ENCODE data around the gene PARP8.

PARP8 gene

DNA sequence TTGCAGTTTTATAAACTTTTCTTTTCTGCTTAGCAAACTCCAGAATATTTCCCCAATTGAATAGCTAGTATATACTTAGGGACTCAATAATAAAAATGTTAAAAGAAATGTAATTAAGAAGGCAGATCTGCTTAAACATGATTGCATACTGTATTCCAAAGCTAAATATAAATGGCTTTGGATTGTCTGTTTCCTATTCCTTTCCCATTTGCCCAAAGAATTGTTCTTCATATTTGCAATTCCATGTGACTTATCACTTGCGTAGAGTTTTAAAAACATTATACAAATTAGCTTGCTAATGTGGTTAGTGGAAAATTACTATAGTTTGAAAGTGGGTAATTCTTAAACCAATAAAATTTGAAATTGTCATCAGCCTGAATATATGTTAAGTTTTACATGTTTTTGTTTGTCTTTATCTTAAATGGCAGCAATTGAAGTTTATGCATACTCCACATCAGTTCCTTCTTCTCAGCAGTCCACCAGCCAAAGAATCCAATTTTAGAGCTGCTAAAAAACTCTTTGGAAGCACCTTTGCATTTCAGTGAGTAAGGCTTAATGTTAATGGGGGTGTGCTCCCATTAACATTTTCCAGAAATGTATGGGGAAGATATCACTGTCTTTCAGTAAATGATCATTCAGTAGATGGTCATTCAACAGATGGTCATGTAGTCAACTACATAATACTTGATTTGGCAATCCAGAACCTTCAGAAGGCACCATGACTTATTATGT lies 161.2 kb downstream of the PARP8 start:
- TF ChIP-seq SIN3A (IDR thresholded peaks at IDR 0.05; ENCODE audit: borderline replicate concordance, insufficient read depth, low read length) (no peak), TAF1 (IDR thresholded peaks at IDR 0.05; ENCODE audit: borderline replicate concordance, insufficient read depth, low read length) (no peak), POLR2AphosphoS5 (IDR thresholded peaks at IDR 0.05; ENCODE audit: low read depth, low read length) (no peak), FOXP2 (optimal IDR thresholded peaks at IDR 0.05; ENCODE audit: borderline replicate concordance, extremely low read depth, extremely low read length, insufficient read depth) (no peak)
- TF ChIP-seq, protein P1, sequence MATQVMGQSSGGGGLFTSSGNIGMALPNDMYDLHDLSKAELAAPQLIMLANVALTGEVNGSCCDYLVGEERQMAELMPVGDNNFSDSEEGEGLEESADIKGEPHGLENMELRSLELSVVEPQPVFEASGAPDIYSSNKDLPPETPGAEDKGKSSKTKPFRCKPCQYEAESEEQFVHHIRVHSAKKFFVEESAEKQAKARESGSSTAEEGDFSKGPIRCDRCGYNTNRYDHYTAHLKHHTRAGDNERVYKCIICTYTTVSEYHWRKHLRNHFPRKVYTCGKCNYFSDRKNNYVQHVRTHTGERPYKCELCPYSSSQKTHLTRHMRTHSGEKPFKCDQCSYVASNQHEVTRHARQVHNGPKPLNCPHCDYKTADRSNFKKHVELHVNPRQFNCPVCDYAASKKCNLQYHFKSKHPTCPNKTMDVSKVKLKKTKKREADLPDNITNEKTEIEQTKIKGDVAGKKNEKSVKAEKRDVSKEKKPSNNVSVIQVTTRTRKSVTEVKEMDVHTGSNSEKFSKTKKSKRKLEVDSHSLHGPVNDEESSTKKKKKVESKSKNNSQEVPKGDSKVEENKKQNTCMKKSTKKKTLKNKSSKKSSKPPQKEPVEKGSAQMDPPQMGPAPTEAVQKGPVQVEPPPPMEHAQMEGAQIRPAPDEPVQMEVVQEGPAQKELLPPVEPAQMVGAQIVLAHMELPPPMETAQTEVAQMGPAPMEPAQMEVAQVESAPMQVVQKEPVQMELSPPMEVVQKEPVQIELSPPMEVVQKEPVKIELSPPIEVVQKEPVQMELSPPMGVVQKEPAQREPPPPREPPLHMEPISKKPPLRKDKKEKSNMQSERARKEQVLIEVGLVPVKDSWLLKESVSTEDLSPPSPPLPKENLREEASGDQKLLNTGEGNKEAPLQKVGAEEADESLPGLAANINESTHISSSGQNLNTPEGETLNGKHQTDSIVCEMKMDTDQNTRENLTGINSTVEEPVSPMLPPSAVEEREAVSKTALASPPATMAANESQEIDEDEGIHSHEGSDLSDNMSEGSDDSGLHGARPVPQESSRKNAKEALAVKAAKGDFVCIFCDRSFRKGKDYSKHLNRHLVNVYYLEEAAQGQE (IDR thresholded peaks at IDR 0.05; ENCODE audit: insufficient read depth in 1 of 2, low read depth in 2 of 2, low read length in 2 of 2) = no peak

DNA sequence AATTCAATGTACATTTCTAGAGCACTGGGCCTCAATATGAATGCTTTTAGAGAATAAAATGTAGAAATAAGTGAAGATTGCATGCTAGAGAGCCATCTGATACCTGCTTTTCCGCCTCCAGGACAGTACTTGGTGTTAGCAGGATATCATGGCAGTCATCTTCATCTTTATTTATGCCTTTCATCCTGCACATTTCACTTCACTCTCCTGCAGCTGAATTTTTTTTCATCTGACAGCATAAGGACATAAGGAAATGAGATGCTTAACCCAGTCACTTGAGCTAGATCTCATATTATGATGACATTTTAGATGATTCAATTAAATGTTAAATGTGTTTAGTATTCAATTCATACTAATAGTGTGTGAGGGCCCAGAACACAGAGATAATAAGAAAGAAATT lies 162.6 kb downstream of the PARP8 start:
- TF ChIP-seq POLR2AphosphoS5 (IDR thresholded peaks at IDR 0.05; ENCODE audit: low read depth, low read length) (no peak), TAF1 (IDR thresholded peaks at IDR 0.05; ENCODE audit: borderline replicate concordance, insufficient read depth, low read length) (no peak), SIN3A (IDR thresholded peaks at IDR 0.05; ENCODE audit: borderline replicate concordance, insufficient read depth, low read length) (no peak)
- TF ChIP-seq, protein P1 (IDR thresholded peaks at IDR 0.05; ENCODE audit: insufficient read depth in 1 of 2, low read depth in 2 of 2, low read length in 2 of 2) = no peak

DNA sequence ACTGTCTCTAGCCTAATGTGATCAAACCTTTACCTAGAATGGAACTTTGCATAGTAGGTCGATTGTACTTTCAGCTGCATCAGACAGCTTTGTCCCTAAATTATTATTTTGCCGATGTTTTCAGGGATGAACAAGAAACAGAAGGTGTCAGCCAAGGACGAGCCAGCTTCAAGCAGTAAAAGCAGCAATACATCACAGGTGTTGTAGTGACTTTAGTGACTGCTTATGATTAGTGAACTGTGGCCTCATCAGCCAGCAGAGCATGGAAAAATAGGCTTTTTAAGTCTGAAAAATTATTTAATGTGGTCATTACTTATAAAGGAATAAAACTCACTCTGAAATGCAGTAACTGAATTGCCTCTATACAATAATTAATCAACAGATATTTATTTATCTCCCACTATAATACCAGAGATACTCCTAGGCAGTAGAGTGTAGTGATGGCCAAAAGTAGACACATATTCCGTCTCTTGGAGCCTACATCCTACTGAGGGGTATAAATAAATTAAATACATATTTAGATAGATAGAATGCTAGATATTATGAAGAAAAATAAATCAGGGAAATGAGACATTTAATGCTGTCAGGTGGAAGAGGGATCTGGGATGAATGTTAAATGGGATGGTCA lies 166.3 kb downstream of the PARP8 start:
- TF ChIP-seq SIN3A (IDR thresholded peaks at IDR 0.05; ENCODE audit: borderline replicate concordance, insufficient read depth, low read length) (no peak), FOXP2 (optimal IDR thresholded peaks at IDR 0.05; ENCODE audit: borderline replicate concordance, extremely low read depth, extremely low read length, insufficient read depth) (no peak), TAF1 (IDR thresholded peaks at IDR 0.05; ENCODE audit: borderline replicate concordance, insufficient read depth, low read length) (no peak), POLR2AphosphoS5 (IDR thresholded peaks at IDR 0.05; ENCODE audit: low read depth, low read length) (no peak)
- TF ChIP-seq, protein P1 (IDR thresholded peaks at IDR 0.05; ENCODE audit: insufficient read depth in 1 of 2, low read depth in 2 of 2, low read length in 2 of 2) = no peak

DNA sequence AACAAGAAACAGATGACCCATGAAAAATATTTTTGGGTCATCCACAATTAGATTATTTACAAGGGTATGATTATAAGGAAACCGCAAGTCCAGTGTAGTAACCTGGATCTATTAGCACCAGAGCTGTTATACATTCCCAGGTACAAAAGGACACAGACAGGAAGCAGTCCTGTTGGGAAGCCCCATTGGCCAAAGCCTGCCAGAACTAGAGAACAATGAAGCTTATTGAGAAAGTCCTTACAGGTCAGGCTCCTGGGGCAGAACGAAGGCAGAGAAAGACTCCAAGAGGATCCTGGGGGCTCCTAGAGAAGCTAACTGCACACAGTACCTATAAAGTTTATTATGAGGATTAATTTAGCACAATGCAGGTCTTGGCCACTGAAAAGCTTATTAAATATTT lies 169.9 kb downstream of the PARP8 start:
- TF ChIP-seq, protein P1 (IDR thresholded peaks at IDR 0.05; ENCODE audit: insufficient read depth in 1 of 2, low read depth in 2 of 2, low read length in 2 of 2) = no peak
- TF ChIP-seq TAF1 (IDR thresholded peaks at IDR 0.05; ENCODE audit: borderline replicate concordance, insufficient read depth, low read length) = no peak
- no peak for TF ChIP-seq SIN3A (IDR thresholded peaks at IDR 0.05; ENCODE audit: borderline replicate concordance, insufficient read depth, low read length)
